Measurements from ENCODE around the gene PLCH1. TPM values are rescaled to one million over a fixed set of nuclear protein-coding genes. Genes with fewer than 3 reads are reported as not detected.

PLCH1 gene
- total RNA-seq, 1 experiment from 2014 or later: 3.8 TPM

GRCh38 chr3:155658006-155658405 lies 86.9 kb downstream of the PLCH1 start:
- Histone ChIP-seq H3K4me2 (ENCODE audit: low read length) (no peak overlapping the region), H3K27me3 (ENCODE audit: insufficient read depth, low read length) (no peaks in the 10 kb centered on the region), H3K9ac (ENCODE audit: low read length) (no peak overlapping the region), H3K9me3 (ENCODE audit: control insufficient read depth in 1 of 2, insufficient read depth in 1 of 2, low read depth in 1 of 2, low read length in 2 of 2) (no peaks in the 10 kb centered on the region), H3K4me1 (ENCODE audit: control insufficient read depth in 1 of 2, insufficient read depth in 2 of 2, low read length in 2 of 2) (no peaks in the 10 kb centered on the region), H3K79me2 (ENCODE audit: insufficient read depth, low read length) (no peaks in the 10 kb centered on the region), H3K9me2 (ENCODE audit: insufficient read depth) (no peaks in the 10 kb centered on the region), H3K27ac (ENCODE audit: low read depth, low read length) (no peak overlapping the region), H4K20me1 (ENCODE audit: insufficient read depth) (no peaks in the 10 kb centered on the region), H2AFZ (ENCODE audit: low read depth, low read length, poor library complexity, severe bottlenecking) (no peak overlapping the region), H3K36me3 (ENCODE audit: control insufficient read depth in 1 of 2, insufficient read depth in 2 of 2, low read length in 2 of 2) (no peaks in the 10 kb centered on the region), H3K4me3 (replicated peaks in 1 of 2; ENCODE audit: low read depth in 1 of 2, low read length in 2 of 2) (no peak overlapping the region)
- intact Hi-C loops (cut with micrococcal nuclease): no loop called here
- DNase-seq (ENCODE audit: low read depth, low spot score): no peak
- ATAC-seq: no peak
- RAD21 ChIA-PET (ENCODE audit: low non-redundant PET in 1 of 2, low total read pairs in 2 of 2, uncharacterized antibody in 2 of 2, unreplicated experiment in 2 of 2): no interaction called here
- CTCF ChIA-PET: no interaction called here
- BruUV-seq (replicated peaks): no TSS peak
- POLR2A ChIA-PET: no interaction called here
- TF ChIP-seq MAX (IDR thresholded peaks at IDR 0.05): no peak
- TF ChIP-seq FOSL1 (IDR thresholded peaks at IDR 0.05; ENCODE audit: low read depth): no peak
- no peak for TF ChIP-seq SP1 (IDR thresholded peaks at IDR 0.05; ENCODE audit: low read depth)
- no peak for TF ChIP-seq TCF7L2 (IDR thresholded peaks at IDR 0.05; ENCODE audit: borderline replicate concordance, extremely low read depth, insufficient read depth, insufficient read length)
- TF ChIP-seq ZBTB33 (IDR thresholded peaks at IDR 0.05; ENCODE audit: extremely low read depth, insufficient replicate concordance, low read length): no peak
- no peak for TF ChIP-seq POLR2AphosphoS5 (IDR thresholded peaks at IDR 0.05; ENCODE audit: low read depth, low read length)
- no peak for TF ChIP-seq EGR1 (IDR thresholded peaks at IDR 0.05; ENCODE audit: low read depth)
- no peak for TF ChIP-seq EZH2phosphoT487 (IDR thresholded peaks at IDR 0.05; ENCODE audit: borderline replicate concordance)
- no peak for TF ChIP-seq ATF3 (IDR thresholded peaks at IDR 0.05)
- TF ChIP-seq POLR2A (IDR thresholded peaks at IDR 0.05; ENCODE audit: borderline replicate concordance, extremely low read depth, insufficient read depth, insufficient read length): no peak
- no peak for TF ChIP-seq JUND (IDR thresholded peaks at IDR 0.05)
- TF ChIP-seq SRF (IDR thresholded peaks at IDR 0.05; ENCODE audit: low read depth): no peak
- no peak for TF ChIP-seq ZNF274 (IDR thresholded peaks at IDR 0.05; ENCODE audit: low read depth, low read length)
- TF ChIP-seq SIN3A (IDR thresholded peaks at IDR 0.05; ENCODE audit: low read depth): no peak
- TF ChIP-seq CEBPB (IDR thresholded peaks at IDR 0.05; ENCODE audit: low read depth): no peak
- no peak for TF ChIP-seq YY1 (IDR thresholded peaks at IDR 0.05; ENCODE audit: extremely low read depth, insufficient replicate concordance, low read depth, low read length)
- no peak for TF ChIP-seq ELF1 (IDR thresholded peaks at IDR 0.05; ENCODE audit: borderline replicate concordance, low read depth)
- TF ChIP-seq ZFX (IDR thresholded peaks at IDR 0.05): no peak
- no peak for TF ChIP-seq REST (IDR thresholded peaks at IDR 0.05; ENCODE audit: low read depth)
- no peak for TF ChIP-seq RAD21 (IDR thresholded peaks at IDR 0.05; ENCODE audit: low read depth)
